ENCODE results near the gene DZIP3.

DZIP3 gene

DNA sequence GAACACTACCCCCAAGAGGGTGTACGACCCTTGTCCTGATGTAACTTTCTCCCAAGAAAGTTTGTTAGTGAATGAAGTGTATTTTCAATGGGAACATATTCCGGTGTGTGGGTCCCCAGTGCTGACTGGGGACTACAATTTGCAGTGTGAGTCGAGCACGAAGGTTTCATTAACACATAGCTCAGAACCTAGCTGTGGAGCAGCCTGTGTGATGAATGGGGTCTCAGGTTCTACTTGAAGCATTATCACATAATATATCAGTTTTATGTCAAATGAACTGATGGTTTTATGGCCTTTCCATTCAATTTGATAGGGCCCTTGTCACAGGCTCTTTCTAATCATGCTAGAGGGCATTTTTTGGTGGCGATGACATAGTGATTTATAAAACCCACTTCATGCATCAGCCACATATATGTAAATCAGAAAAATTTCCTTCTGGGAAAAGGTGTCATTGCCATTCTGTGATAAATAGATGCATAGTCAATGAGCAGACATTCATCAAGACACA is 123.5 kb downstream of the DZIP3 start:
- no peak for DNase-seq

DNA sequence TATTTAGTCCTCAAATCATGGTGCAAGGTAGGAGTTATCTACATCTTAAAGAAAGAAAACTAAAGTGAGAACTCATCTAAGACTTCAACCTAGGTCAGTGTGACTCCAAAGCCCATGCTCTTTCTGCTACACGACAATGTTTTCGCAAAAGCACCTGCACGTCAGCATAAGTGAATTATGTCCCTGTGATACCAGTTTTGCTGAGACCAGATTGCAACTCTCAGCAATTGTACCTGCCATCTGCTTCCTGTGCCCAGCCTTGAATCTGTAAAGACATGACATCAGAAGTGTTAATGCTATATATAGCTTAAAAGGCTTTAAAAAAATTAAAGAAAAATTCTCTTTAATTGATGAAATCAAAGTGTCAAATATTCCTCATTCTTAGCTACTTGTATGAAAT is 124.3 kb downstream of the DZIP3 start:
- no peak for DNase-seq

- DNase-seq = no peak
Measured at GRCh38 chr3:108718454-108718853, 128.9 kb downstream of the DZIP3 start.

DNA sequence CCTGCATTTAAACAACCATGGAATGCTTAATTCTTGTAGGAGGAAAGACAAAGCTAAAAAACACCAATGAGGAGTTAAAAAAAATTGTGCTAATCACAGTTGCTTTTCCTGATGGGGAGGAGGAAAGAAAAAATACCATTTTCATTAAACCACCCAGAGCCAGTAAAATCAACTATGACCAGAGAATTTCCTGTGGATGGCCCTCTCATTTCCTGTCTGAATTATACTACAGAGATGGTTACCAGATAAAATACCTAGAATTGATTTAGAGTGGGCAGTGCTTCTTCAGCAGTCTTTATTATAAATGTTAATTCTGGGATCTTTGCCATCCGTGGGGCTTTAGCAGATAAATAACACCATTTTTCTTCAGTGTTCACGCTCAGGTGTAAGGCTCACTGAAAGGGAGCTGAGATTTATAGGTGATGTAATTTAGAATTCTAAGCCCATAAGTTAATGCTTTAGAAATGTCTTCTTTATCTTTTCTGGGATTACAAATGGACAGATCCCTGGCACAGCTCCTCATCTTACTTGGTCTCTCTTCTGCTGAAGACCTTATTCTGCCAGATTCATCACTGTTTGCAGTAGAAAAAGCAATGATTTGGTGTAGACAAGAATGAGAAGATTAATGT is 129.8 kb downstream of the DZIP3 start:
- DNase-seq = no peak

- no peak for DNase-seq
Measured at GRCh38 chr3:108722724-108723123, 133.2 kb downstream of the DZIP3 start.

DNA sequence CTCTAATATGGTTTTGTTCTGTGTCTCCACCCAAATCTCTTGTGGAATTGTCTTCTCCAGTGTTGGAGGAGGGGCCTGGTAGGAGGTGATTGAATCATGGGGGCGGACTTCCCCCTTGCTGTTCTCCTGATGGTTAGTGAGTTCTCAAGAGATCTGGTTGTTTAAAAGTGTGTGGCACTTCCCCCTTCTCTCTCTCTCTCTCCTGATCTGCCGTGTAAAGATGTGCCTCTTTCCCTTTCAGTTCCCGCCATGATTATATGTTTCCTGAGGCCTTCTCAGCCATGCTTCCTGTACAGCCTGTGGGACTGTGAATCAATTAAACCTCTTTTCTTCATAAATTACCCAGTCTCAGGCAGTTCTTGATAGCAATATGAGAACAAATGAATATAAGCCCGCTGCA is 134.6 kb downstream of the DZIP3 start:
- DNase-seq = no peak

DNA sequence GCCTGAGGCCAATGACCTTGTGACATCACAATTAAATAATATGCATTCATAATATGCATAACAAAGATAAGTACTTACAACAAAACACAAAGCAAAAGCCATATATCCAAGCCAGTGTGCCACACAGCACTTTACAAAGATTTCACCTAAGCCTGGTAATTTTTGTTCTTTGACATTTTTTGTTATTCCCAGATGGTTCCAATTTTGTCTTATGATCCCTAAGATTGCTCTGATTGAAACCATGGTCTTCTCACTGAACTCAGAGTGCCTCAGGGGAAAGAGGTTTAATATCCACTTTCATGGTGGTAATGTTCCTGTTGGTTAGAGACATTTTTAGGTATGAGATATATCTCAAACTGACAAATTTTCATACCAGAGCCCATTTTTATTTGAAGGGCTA is 138.6 kb downstream of the DZIP3 start:
- no peak for DNase-seq

DNA sequence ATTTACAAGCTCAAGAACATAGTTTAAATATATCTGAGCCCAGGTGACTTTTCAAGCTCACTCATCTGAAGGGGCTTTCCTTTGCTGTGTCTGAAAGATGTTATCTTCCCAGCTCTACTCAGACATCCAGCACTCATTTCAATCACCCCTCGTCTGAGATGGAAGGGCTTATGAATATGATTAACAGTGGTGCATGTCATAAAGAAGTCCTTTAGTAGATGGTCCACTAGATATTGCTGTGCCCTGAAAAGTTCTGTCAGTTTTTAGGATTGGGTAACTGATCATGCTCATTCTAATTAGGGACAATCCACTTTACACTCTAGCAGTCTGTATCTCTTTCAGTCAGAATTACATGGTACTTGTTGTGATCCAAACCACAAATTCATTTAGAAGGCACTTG is 139.4 kb downstream of the DZIP3 start:
- DNase-seq = no peak

DNA sequence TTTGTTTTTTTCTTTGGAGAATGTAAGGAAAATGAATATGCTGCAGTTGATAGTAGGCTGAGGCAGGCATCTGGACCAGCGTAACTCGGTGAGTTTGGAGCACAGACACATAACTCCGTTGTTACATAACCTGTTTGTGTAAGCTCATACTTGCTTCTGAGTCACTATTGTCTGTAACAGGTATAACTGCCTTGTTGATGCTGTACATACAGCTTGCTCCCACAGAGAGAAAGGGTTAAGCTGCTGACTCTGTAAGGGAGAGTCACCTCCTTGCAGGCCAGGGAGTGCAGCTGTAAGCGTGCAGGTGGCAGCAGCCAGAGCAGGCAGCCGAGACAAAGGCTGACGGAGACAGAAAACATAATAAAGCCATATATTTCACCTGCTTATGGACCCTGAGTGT is 147.3 kb downstream of the DZIP3 start:
- DNase-seq = no peak

DNA sequence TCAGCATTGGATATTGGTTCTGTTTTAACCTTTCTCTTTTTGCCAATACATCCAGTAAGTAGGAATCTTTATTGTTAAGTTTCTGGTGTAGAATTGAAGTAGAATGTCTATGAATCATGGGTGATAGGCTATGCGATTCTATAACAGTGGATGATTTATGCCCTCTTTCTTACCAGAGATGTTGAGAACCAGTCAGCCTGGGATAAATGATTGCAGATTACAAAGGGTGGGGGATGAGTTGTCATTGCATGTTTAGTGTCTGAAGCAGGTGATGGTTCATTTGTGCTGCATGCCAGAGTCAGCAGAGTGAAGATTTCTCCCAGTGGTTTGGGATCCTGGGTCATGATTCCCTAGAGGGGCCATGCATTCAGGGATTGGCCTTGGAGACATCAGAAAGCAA is 153.4 kb downstream of the DZIP3 start:
- no peak for DNase-seq

All from NCI-H2227 treated with DMSO at 0.1 percent for 48 hours (cell line).